IPS DF 4.7 (cell line): ENCODE measurements around the gene DEPDC4.
"Not testable (repeated sequence)": the region's sequence is repeated elsewhere in the genome, so short reads cannot be mapped to it uniquely, and the experiment has no call there.

ENCODE experiments used
- DNase-seq: peaks from one replicate; pipeline ENCODE4 v3.0.0-alpha.2; 2013; ENCODE audit warnings: low spot score; ENCODE audit errors: extremely low read depth

The DEPDC4 gene

GRCh38 chr12:100265107-100265506 lies 1.8 kb downstream of the DEPDC4 start:
- not testable (repeated sequence) for DNase-seq

DNA sequence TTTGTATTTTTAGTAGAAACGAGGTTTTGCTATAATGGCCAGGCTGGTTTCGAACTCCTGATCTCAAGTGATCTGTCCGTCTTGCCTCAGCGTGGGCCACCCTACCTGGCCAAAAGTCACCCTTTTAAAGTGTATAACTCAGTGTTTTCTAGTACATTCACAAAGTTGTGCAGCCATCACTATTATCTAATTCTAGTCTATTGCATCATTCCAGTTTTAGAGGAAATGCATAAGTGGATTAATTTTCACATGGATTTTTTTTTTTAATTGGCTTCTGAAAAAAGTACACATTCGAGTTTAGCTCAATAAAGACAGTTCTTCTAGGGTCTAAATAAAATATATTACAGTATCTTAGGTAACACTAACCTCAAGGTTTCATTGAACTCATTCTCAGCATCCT lies 3.7 kb downstream of the DEPDC4 start:
- DNase-seq = no peak

DNA sequence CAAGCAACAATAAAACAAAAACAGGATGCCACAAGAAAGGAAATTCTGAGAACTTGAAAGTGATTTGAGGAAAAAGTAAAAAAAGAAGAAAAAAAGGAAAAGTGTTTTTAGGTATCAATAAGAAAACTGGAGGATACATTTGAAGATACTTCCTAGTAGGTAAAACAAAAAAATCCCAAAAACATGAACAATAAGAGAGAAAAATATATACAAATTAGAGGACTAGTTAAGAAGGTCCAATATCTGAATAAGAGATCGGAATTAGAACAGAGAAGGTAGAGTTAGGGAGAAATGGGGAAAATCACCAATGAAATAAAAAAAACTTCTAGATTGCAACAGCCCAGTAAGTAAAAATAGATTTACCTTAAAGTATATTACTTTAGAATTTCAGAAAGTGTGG lies 8.8 kb downstream of the DEPDC4 start:
- no peak for DNase-seq

- no peak for DNase-seq
Measured at GRCh38 chr12:100254876-100255275, 12.0 kb downstream of the DEPDC4 start.

DNA sequence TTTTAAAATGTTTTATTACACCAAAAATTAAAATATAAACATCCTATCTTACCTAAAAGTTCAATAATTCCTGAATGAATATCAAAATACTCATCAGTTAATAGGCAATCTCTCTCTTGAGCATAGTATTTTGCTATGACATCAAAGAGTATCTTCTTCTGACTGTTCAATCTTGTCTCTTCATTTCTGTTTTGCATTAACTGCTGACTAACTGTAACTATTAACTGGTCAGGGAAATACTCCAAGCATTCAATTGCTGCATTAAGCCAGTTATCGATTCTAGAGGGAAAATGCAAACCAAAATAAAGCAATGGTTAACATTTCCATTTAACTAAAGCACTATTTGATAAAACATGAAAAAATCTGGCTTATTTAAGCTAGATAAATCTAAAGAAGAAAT lies 13.4 kb downstream of the DEPDC4 start:
- no peak for DNase-seq

DNA sequence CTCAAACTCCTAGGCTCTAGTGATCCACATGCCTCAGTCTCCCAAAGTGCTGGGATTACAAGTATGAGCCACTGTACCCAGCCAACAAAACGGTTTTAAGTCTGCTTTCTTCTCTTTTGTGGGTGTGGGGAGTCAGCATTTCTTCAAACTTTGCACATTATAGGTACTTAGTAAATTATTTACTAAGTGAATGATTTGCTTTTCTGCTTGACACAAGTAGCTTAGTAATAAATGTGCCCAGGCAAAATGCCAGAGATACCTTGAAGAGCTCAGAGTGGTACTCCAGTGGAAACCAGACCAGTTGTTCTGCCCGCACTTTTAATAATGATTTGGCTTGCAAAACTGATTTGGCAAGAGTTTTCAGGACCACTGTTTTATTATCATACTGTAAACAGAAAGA lies 15.0 kb downstream of the DEPDC4 start:
- DNase-seq = no peak

DNA sequence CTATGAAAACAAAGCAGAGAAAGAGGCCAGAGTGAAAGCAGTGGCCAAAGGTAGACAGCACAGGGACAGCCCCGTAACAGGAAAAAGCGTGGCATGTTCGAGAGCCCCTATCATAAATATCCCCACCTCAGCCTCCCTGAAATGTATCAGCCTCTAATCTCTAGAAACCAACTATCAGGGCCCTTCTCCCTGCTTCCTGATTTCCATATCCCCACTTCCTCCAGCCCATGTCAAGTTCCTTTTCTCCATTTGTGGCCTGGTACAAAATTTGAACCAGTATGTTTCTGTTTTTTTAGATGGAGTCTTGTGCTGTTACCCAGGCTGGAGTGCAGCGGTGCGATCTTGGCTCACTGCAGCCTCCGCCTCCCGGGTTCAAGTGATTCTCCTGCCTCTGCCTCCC lies 16.9 kb downstream of the DEPDC4 start:
- DNase-seq = no peak

DNA sequence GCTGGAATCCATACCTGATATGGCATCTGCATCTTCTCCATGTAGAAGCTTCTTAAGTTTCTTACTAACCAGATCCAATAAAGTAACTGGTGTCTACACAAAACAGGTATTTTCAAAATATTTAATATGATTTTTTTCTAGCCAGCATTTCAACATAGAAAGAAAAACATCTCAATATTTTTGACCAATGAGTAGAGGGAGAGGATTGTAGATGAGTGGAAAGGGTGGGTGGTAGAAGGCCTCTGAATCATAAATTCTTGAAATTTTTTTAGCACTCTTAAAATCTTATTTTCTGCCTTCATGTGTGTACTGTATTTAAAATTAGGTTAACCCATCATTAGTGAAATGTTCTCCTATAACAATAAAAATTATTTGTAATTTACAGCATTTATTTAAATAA lies 18.0 kb downstream of the DEPDC4 start:
- no peak for DNase-seq

DNA sequence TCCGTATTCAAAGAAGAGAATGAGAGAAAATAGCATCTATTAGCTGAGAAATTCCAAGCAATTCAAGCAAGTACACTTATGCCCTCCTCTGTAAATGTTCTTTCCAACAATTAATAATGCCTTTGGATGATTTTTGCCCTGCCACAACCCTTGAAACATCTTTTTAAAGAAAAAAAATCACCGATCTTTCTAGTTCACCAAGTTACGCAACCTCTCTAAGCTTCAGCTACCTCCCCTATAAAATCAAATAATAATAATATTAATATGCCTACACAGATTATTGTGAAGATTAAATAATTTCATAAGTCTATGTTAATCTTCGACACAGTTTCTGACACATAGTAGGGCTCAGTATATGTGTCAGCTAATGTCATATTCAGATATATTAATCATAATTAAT lies 19.1 kb downstream of the DEPDC4 start:
- no peak for DNase-seq

DNA sequence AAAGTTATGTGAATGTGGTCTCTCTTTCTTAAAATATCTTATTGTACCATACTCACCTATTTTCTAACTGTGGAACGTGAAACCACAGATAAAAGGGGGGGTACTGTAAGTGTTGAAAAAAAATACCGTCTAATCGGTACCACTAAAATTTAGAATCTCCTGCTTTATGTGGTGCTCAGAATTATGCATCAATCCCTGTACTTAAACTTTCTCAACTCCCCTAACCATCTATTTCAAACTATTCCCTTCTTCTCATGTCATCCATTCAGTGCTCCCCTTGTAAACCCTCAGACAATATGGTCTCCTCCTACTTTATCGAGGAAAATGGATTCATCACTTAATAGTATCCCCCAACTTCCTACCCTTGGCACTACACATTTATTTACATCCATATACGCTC lies 23.7 kb downstream of the DEPDC4 start:
- no peak for DNase-seq

GRCh38 chr12:100239589-100239988 lies 27.3 kb downstream of the DEPDC4 start:
- no peak for DNase-seq

DNA sequence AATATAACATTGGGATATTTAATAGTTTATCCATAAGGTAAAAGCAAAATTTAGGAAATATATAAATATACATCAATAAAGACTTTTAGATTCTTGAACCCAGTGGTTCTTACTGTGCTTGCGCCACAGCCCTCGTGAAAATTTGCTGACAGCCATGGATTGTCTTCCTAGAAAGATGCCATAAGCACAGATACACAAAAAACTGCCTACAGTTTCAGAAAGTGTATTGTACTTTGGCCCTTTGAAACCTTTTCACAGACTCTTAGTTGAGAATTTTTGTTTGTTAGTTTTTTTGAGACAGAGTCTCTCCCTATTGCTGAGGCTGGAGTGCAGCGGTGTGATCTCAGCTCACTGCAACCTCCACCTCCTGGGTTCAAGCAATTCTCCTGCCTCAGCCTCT lies 28.1 kb downstream of the DEPDC4 start:
- DNase-seq = no peak

DNA sequence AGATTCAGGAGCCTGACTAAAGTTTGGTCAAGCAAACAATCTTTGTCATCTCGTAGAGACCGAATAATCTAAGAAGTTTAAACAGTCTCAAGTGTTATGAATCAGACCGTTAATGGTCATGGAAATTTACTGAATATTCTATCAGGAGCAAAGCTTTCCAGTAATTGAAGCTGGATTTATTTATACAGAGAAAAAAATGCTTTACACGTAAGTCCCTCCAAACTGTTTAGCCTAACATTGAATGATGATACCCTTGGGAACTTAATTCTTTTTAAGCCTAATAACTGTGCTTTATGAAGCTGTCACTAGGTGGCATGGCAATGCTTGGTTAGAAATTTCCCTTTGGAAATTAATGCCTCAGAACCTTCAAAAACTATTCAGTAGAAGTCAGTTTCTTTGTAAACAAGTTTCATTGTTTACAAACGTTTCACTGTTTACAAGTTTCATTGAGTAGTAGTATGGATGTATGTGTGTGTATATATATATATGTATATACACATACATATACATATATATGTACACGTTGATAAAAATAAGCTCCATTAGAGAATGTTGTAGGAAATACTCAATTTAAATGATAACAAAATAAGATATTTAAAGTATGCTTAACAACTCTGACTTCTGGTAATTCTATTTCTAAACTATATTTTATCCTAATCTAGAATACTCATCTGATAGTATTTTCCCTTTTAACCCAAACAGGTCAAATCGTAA lies 32.1 kb downstream of the DEPDC4 start:
- DNase-seq = no peak

GRCh38 chr12:100234166-100234565 lies 32.7 kb downstream of the DEPDC4 start:
- DNase-seq = no peak

DNA sequence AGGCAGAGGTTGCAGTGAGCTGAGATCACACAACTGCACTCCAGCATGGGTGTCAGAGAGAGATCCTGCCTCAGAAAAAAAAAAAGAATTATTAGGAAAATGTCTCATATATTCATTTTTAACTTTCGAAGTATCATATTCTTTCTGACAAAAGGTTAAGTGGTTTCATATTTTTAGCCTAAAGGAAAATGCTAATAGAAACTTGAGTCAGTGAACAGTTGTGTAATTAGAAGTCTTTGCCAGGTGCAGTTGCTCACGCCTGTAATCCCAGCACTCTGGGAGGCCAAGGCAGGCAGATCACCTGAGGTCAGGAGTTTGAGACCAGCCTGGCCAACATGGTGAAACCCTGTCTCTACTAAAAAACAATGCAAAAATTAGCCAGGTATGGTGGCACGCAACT lies 35.0 kb downstream of the DEPDC4 start:
- DNase-seq = not testable (repeated sequence)

- no peak for DNase-seq
Measured at GRCh38 chr12:100229876-100230275, 37.0 kb downstream of the DEPDC4 start.

DNA sequence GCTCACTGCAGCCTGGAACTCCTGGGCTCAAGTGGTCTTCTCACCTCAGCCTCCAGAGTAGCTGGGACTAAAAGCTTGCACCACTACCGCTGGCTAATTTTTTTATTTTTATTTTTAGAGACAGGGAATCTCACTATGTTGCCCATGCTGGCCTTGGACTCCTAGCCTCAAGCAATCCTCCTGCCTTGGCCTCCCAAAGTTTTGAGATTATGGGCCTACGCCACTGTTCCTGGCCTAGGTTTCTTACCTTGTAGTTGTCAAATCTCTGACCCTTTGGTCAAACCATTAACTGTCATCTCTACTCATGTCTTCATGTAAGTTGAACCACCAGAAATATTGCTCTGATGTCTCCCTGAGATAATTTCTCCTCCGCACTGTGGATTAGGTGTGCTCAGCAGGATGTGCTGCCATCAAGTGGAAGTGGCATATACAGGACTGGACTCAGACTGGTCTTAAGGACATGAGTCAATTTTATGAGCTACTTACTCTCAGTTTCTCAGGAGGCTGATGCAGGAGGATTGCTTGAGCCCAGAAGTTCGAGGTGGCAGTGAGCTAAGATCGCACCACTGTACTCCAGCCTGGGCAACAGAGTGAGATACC lies 37.7 kb downstream of the DEPDC4 start:
- DNase-seq = no peak

DNA sequence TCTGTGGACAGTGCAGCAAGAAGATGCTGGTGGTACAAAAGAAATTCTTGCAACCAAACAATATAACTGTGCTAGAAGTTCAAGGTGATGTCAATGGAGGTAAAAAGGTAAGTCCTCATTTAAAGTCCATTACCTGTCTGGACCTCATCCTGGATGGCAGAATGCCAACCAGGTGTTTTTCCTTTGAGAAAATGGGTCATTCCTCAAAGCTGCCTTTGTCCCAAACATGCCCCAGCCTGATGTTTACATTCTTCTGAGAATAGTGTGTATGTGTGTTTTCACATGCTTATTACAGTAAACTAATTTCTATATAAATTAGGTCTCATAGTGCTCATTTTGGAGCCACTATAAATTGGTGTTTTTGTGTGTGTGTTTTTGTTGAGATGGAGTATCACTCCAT lies 41.4 kb downstream of the DEPDC4 start:
- no peak for DNase-seq

DNA sequence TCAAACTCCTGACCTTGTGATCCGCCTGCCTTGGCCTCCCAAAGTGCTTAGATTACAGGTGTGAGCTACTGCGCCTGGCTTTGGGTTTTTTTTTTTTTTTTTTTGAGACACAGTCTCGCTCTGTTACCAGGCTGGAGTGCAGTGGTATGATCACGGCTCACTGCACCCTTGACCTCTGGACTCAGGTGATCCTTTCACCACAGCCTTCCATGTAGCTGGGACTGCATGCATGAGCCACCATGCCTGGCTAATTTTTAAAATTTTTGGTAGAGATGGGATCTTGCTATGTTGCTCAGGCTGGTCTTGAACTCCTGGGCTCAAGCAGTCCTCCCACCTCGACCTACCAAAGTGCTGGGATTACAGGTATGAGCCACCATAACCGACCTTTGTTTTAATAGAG lies 44.7 kb downstream of the DEPDC4 start:
- not testable (repeated sequence) for DNase-seq

DNA sequence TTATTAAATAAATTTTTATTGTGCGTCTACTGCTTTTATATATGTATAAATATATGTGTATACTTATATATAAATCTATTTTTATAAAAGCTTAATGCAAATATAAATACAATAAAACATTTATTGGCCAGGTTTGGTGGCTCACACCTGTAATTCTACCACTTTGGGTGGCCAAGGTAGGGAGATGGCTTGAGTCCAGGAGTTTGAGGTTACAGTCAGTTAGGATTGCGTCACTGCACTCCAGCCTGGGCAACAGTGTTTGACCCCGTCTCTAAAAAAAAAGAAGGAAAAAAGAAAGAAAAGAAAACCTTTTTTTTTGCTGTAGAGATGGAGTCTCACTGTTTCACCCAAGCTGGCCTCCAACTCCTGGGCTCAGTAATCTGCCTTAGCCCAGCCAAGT lies 45.4 kb downstream of the DEPDC4 start:
- DNase-seq = no peak

DNA sequence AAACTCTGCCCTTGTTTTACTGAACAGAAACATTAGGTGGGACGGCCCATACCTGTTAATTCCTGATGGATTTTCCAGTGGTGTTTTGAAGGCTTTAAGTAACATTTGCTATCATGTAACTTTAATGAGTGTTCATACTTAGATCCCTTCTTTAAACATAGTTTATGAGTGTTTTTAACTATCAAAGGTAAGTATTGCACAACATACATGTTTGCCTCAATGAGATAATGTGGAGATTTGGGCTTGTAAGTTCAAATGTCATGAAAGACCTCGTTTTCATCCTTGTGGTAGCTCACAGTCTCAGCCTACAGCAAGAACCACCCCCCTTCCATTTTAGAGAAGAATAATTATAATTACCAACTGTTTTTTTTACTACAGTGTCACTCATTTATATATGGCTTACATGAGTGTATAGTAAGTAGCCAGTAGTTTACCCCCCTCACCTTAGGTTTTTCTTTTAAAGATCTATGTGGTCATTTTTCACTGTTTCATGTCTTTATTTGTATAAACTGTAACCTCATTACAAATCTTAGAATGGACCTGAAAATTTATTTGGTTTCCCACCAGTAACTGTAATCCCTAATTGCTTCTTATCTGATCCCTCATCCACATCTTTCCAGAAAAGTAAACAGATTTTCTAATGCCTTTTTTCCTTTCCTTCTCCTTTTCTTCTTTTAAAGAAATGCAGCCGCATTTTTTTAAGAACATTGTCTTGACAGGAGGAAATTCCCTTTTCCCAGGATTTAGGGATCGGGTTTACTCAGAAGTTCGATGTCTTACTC lies 47.4 kb downstream of the DEPDC4 start:
- no peak for DNase-seq

- no peak for DNase-seq
Measured at GRCh38 chr12:100216337-100216736, 50.5 kb downstream of the DEPDC4 start.

DNA sequence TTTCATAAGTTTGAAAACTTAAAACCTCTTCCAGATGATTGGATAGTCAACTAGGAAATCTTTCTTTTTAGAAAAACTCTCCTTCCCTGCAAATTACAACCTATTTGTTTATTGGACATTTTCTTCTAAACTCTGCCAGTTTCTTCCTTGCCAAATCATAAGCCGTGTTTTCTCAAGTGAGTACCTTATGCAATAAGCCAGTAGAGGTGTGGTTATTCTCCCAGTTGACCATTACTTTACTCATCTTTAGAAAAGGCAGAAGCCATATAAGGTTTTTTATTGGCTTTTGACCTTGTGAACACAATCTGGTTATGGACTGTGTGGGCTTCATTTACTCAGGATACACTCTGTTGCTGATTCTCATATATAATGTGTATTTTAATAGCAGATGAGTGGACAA lies 51.7 kb downstream of the DEPDC4 start:
- DNase-seq = no peak
